Measurements from ENCODE around the gene PPARGC1A.

GRCh38 chr4:23877758-23878229 is 12.1 kb downstream of the PPARGC1A start:
- no peak for TF ChIP-seq EZH2 (IDR thresholded peaks at IDR 0.05; ENCODE audit: borderline replicate concordance, low read depth, low read length, severe bottlenecking)
- TF ChIP-seq CTCF (IDR thresholded peaks at IDR 0.05; ENCODE audit: extremely low read depth in 1 of 2, insufficient read depth in 1 of 2, low read depth in 1 of 2, low read length in 2 of 2) = no peak
- TF ChIP-seq MAX (IDR thresholded peaks at IDR 0.05; ENCODE audit: insufficient read depth, insufficient read length) = no peak
- no peak for TF ChIP-seq POLR2AphosphoS5 (IDR thresholded peaks at IDR 0.05; ENCODE audit: insufficient read depth, low read depth, low read length)
- TF ChIP-seq POLR2A (IDR thresholded peaks at IDR 0.05; ENCODE audit: low read depth, low read length) = no peak
- no peak for TF ChIP-seq JUN (IDR thresholded peaks at IDR 0.05; ENCODE audit: borderline replicate concordance, insufficient read depth, insufficient read length, low read depth)
- TF ChIP-seq GATA2 (IDR thresholded peaks at IDR 0.05; ENCODE audit: insufficient read depth, insufficient read length, low read depth, low read length) = no peak
- no peak for TF ChIP-seq FOS (IDR thresholded peaks at IDR 0.05; ENCODE audit: borderline replicate concordance, insufficient read depth, low read length)
